ENCODE data around the gene SETD3.

GRCh38 chr14:99380402-99380801 lies 100.3 kb downstream of the SETD3 start:
- TF ChIP-seq CTCF (conservative IDR thresholded peaks at IDR 0.05; ENCODE audit: low read depth, low read length) (no peak), EZH2phosphoT487 (IDR thresholded peaks at IDR 0.05; ENCODE audit: borderline replicate concordance, low read length) (no peak), EZH2 (IDR thresholded peaks at IDR 0.05; ENCODE audit: low read length, unreplicated experiment) (no peak)
